ENCODE results near the gene COX7A2.

Gene COX7A2

GRCh38 chr6:75268121-75268987 lies 24.8 kb upstream of the COX7A2 start:
- peak; percentile 51 for DNase-seq

- no peak for DNase-seq
These were observed 23.9 kb upstream of the COX7A2 start for GRCh38 chr6:75267461-75267860.

- peak; percentile 43 for DNase-seq
These were observed 23.2 kb upstream of the COX7A2 start for GRCh38 chr6:75266716-75267291.

- DNase-seq: no peak
These were observed 19.8 kb upstream of the COX7A2 start for GRCh38 chr6:75263401-75263750.

- no peak for DNase-seq
These were observed 19.3 kb upstream of the COX7A2 start for GRCh38 chr6:75262716-75263400.

- no peak for DNase-seq
These were observed 17.7 kb upstream of the COX7A2 start for GRCh38 chr6:75261299-75261698.

- no peak for DNase-seq
These were observed 13.9 kb upstream of the COX7A2 start for GRCh38 chr6:75257343-75258087.

- no peak for DNase-seq
These were observed 7.0 kb upstream of the COX7A2 start for GRCh38 chr6:75250552-75250951.

GRCh38 chr6:75249837-75250236 lies 6.2 kb upstream of the COX7A2 start:
- no peak for DNase-seq

- DNase-seq: no peak
These were observed 2.8 kb upstream of the COX7A2 start for GRCh38 chr6:75246386-75246785.

- no peak for DNase-seq
These were observed 523 bp upstream of the COX7A2 start for GRCh38 chr6:75244063-75244584.

GRCh38 chr6:75236630-75237029 lies 7.0 kb downstream of the COX7A2 start:
- DNase-seq: no peak

GRCh38 chr6:75235271-75235670 lies 8.3 kb downstream of the COX7A2 start:
- no peak for DNase-seq

- no peak for DNase-seq
These were observed 9.3 kb downstream of the COX7A2 start for GRCh38 chr6:75234126-75234865.

GRCh38 chr6:75233092-75233615 lies 10.4 kb downstream of the COX7A2 start:
- no peak for DNase-seq

- DNase-seq: peak; percentile 11
These were observed 12.9 kb downstream of the COX7A2 start for GRCh38 chr6:75230484-75231325.

- no peak for DNase-seq
These were observed 19.2 kb downstream of the COX7A2 start for GRCh38 chr6:75224303-75224926.

- DNase-seq: peak; percentile 30
These were observed 20.2 kb downstream of the COX7A2 start for GRCh38 chr6:75223428-75223827.

GRCh38 chr6:75222261-75222660 lies 21.3 kb downstream of the COX7A2 start:
- DNase-seq: no peak

- no peak for DNase-seq
These were observed 22.5 kb downstream of the COX7A2 start for GRCh38 chr6:75221116-75221515.

- DNase-seq: no peak
These were observed 23.2 kb downstream of the COX7A2 start for GRCh38 chr6:75220357-75220756.

Measured in kidney glomerular epithelial cell (primary cell).